Measurements from ENCODE around the gene HEXIM1.

DNA sequence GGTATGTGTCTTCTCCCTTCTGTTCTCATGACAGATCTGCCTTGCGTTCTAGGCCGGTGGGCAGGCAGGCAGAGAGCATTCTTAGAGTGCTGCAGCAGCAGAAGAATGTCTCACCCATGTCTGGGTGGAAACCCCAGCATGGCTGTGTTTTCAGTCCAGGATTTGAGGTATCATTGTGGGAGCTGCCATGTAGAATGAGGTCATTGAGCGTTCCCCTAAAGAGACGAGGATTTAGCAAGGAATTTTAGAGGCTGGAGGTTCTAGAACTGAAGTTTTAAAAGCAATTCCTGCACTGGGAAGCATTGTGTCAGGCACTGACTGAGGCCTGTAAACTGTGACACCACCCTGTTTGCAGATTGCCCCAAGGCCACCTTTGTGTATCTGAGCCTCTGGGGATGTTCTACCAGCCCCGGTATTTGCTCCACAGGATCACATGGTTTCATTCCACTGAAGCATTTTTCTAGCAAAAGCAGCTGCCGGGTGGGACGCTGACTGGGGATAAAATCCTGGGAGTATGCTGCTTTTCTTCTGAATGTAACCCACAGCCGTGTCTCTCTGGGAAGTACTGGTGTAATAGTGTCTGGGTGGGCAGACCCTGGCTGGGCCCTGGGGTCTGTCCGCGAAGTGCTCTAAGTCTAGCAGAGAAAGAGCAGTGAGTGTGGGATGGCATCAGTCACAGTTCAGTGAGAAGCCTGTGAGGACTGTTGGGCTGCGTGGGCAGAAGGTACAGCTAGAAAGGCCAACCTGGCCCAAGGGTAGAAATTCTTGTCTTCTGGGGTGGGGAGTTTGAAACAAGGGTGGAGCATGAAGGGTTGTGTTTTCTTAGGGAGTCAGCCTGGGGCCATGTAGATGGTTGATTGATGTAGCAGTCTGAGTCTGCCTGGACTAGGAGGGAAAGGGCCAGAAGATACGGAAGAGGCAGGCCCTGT lies 46.1 kb upstream of the HEXIM1 start:
- no peak for TF ChIP-seq GATA3 (IDR thresholded peaks at IDR 0.05; ENCODE audit: low read depth, low read length)
- TF ChIP-seq GATA2 (IDR thresholded peaks at IDR 0.05; ENCODE audit: low read depth, low read length) = no peak
